ENCODE results near the gene RNASE7.

DNA sequence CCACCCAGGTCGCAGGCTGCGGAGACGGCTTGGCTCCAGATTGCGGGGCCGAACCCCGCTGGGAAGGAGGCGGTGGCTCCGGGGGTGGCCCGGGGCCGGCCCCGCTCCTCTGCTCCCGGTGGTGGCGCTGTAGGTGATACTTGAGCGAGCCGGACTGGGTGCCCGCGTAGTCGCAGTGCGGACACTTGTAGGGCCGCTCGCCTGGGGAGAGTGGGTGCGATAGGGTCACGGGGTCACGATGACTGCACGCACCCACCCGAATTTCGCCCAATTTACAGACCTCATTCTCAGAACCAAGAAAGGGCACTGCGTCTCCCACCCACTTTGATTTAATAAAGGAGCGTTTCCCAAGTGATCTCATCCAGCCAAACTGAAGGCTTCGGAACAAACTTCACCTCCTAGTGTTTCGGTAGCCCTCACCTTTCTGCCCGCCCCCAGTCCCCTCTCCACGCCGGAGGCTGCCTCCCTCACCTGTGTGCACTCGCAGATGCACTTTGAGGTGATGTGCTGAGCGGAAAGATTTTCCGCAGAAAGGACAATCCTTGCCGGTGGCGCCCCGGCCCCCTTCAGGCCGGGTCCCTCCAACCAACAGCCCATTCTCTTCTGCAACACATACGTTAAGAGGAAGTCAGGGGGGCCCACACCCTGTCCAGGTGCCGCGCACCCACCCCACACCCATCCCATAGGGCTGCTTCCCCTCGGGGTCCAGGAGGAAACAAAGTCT lies 48.9 kb downstream of the RNASE7 start:
- no peak for TF ChIP-seq POLR2A (IDR thresholded peaks at IDR 0.05)
- TF ChIP-seq, protein P1, sequence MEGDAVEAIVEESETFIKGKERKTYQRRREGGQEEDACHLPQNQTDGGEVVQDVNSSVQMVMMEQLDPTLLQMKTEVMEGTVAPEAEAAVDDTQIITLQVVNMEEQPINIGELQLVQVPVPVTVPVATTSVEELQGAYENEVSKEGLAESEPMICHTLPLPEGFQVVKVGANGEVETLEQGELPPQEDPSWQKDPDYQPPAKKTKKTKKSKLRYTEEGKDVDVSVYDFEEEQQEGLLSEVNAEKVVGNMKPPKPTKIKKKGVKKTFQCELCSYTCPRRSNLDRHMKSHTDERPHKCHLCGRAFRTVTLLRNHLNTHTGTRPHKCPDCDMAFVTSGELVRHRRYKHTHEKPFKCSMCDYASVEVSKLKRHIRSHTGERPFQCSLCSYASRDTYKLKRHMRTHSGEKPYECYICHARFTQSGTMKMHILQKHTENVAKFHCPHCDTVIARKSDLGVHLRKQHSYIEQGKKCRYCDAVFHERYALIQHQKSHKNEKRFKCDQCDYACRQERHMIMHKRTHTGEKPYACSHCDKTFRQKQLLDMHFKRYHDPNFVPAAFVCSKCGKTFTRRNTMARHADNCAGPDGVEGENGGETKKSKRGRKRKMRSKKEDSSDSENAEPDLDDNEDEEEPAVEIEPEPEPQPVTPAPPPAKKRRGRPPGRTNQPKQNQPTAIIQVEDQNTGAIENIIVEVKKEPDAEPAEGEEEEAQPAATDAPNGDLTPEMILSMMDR (IDR thresholded peaks at IDR 0.05): no peak
- TF ChIP-seq EP300 (IDR thresholded peaks at IDR 0.05): no peak
- no peak for TF ChIP-seq POLR2AphosphoS5 (IDR thresholded peaks at IDR 0.05)

Measured in gastroesophageal sphincter (tissue), 3 donors.